ENCODE data around the gene NUP153. TPM values are rescaled to one million over a fixed set of nuclear protein-coding genes. Genes with fewer than 3 reads are reported as not detected.

NUP153 gene
- total RNA-seq, 4 donors from 2014 or later: 30.0 to 33.5 (median 33.0) TPM

- no peaks in the 10 kb centered on the region for H3K27me3 ChIP-seq
- no peaks in the 10 kb centered on the region for H3K9me3 ChIP-seq
- DNase-seq (ENCODE audit: low spot score in 2 of 2): no peak
- no peak overlapping the region for H3K4me3 ChIP-seq
- H3K4me1 ChIP-seq: peaks cover 0 to 8% (median 0%) of the 10 kb centered on the region in 4 donors
- H3K36me3 ChIP-seq: peaks cover 0 to 80% (median 0%) of the 10 kb centered on the region in 3 donors
- WGBS, 2 donors: 90 to 97% methylated on average over 3 of the region's 3 CpGs
- H3K27ac ChIP-seq: no peak overlapping the region
- TF ChIP-seq EP300 (IDR thresholded peaks at IDR 0.05): peak in 1 of 2 donors; percentile 21
- TF ChIP-seq, protein P1, sequence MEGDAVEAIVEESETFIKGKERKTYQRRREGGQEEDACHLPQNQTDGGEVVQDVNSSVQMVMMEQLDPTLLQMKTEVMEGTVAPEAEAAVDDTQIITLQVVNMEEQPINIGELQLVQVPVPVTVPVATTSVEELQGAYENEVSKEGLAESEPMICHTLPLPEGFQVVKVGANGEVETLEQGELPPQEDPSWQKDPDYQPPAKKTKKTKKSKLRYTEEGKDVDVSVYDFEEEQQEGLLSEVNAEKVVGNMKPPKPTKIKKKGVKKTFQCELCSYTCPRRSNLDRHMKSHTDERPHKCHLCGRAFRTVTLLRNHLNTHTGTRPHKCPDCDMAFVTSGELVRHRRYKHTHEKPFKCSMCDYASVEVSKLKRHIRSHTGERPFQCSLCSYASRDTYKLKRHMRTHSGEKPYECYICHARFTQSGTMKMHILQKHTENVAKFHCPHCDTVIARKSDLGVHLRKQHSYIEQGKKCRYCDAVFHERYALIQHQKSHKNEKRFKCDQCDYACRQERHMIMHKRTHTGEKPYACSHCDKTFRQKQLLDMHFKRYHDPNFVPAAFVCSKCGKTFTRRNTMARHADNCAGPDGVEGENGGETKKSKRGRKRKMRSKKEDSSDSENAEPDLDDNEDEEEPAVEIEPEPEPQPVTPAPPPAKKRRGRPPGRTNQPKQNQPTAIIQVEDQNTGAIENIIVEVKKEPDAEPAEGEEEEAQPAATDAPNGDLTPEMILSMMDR (IDR thresholded peaks at IDR 0.05): no peak
- TF ChIP-seq POLR2A (IDR thresholded peaks at IDR 0.05): no peak
These were observed 66.2 kb downstream of the NUP153 start for GRCh38 chr6:17640477-17640917.

- no peak for TF ChIP-seq EP300 (IDR thresholded peaks at IDR 0.05)
- TF ChIP-seq, protein P1 (IDR thresholded peaks at IDR 0.05): no peak
- no peak for TF ChIP-seq POLR2A (IDR thresholded peaks at IDR 0.05)
- Histone ChIP-seq H3K4me1 (peaks cover 0 to 17% (median 3%) of the 10 kb centered on the region in 4 donors), H3K9me3 (no peaks in the 10 kb centered on the region), H3K27ac (peak overlapping the region in 1 of 4 donors; percentile 6), H3K36me3 (peaks cover 0 to 62% (median 0%) of the 10 kb centered on the region in 3 donors), H3K27me3 (no peaks in the 10 kb centered on the region), H3K4me3 (no peak overlapping the region)
- no peak for DNase-seq (ENCODE audit: low spot score in 2 of 2)
- 48% methylated on average over 2 of the region's 2 CpGs for WGBS, 2 donors
These were observed 68.5 kb downstream of the NUP153 start for GRCh38 chr6:17638212-17638715.

- Histone ChIP-seq H3K36me3 (peaks cover 0 to 50% (median 0%) of the 10 kb centered on the region in 3 donors), H3K27me3 (no peaks in the 10 kb centered on the region), H3K27ac (no peak overlapping the region), H3K9me3 (no peaks in the 10 kb centered on the region), H3K4me1 (peaks cover 0 to 24% (median 4%) of the 10 kb centered on the region in 4 donors), H3K4me3 (no peak overlapping the region)
- WGBS, 2 donors: 96 to 98% methylated on average over 4 of the region's 4 CpGs
- TF ChIP-seq POLR2A (IDR thresholded peaks at IDR 0.05): no peak
- no peak for TF ChIP-seq EP300 (IDR thresholded peaks at IDR 0.05)
- TF ChIP-seq, protein P1 (IDR thresholded peaks at IDR 0.05): no peak
- no peak for DNase-seq (ENCODE audit: low spot score in 2 of 2)
These were observed 71.2 kb downstream of the NUP153 start for GRCh38 chr6:17635568-17635967.

DNA sequence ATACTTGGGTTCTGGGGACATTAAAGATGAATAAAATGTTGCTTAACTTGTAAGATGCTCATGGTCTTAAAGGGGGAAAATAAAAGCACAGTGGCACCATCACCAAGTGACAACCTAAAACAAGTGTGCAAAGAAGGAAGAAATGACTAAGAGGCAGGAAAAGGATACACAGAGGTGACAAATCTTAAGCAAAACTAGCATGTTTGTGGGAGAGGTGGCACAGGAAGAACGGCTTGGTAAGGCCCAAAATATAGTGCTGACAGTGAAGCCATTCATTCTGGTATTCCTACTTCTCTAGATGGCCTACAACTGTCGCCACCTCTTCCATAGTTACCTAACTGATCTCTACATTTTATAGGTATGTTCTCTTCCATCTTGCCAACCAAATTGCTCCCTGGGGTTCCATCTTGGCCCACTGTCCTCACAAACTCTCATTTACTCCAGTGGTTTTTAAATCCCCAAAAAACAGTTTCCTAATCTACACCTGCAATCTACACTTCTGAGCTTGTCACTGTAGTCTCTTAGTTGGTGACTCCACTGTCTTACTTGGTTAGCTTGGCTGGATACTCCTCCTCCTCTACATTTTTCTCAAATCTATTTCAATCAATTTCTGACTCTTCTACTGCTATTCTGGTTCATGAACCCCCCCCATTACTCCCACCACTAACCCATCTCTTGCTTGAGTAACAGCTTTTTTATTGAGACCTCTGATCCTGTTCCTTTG lies 73.1 kb downstream of the NUP153 start:
- Histone ChIP-seq H3K27ac (no peak overlapping the region), H3K4me3 (no peak overlapping the region), H3K4me1 (peaks cover 0 to 37% (median 6%) of the 10 kb centered on the region in 4 donors), H3K27me3 (no peaks in the 10 kb centered on the region), H3K36me3 (peaks cover 0 to 56% (median 5%) of the 10 kb centered on the region in 3 donors), H3K9me3 (no peaks in the 10 kb centered on the region)
- TF ChIP-seq, protein P1 (IDR thresholded peaks at IDR 0.05): no peak
- TF ChIP-seq POLR2A (IDR thresholded peaks at IDR 0.05) (no peak), EP300 (IDR thresholded peaks at IDR 0.05) (no peak)
- DNase-seq (ENCODE audit: low spot score in 2 of 2): no peak
- 85 to 89% methylated on average over 2 of the region's 2 CpGs for WGBS, 2 donors

- Histone ChIP-seq H3K9me3 (no peaks in the 10 kb centered on the region), H3K27ac (no peak overlapping the region), H3K4me1 (peaks cover 0 to 36% (median 6%) of the 10 kb centered on the region in 4 donors), H3K4me3 (no peak overlapping the region), H3K36me3 (peaks cover 0 to 63% (median 5%) of the 10 kb centered on the region in 3 donors), H3K27me3 (no peaks in the 10 kb centered on the region)
- TF ChIP-seq, protein P1 (IDR thresholded peaks at IDR 0.05): no peak
- TF ChIP-seq EP300 (IDR thresholded peaks at IDR 0.05): no peak
- no peak for TF ChIP-seq POLR2A (IDR thresholded peaks at IDR 0.05)
- no peak for DNase-seq (ENCODE audit: low spot score in 2 of 2)
- 83 to 86% methylated on average over 1 of the region's 1 CpG for WGBS, 2 donors
These were observed 73.8 kb downstream of the NUP153 start for GRCh38 chr6:17632934-17633333.

Data from tibial nerve (tissue), 4 donors.